Activated CD4-positive, alpha-beta T cell treated with anti-CD3 and anti-CD28 coated beads, Interleukin-2, amount 50 U/mL, for 4 hours (primary cell): ENCODE results near the gene RNU6-8.
A peak's percentile ranks its signal among the peaks of the same experiment; 100 is the strongest.

ENCODE experiments used
- DNase-seq, 2 experiments: peaks; one replicate each; pipeline ENCODE4 v3.0.0-alpha.2; 2020

RNU6-8 gene

GRCh38 chr14:32202998-32203882, at the start of gene RNU6-8:
Gene RNU6-8, minus strand, starts transcription at chr14:32203269.
- DNase-seq, result peak; percentile 83 to 85

- DNase-seq, result peak; percentile 18 to 20
These were observed 49.1 kb upstream of the RNU6-8 start for GRCh38 chr14:32252030-32252670.

- DNase-seq, result no peak
These were observed 48.5 kb upstream of the RNU6-8 start for GRCh38 chr14:32251530-32251929.

- no peak for DNase-seq
These were observed 47.6 kb upstream of the RNU6-8 start for GRCh38 chr14:32250681-32251080.

- no peak for DNase-seq
These were observed 46.7 kb upstream of the RNU6-8 start for GRCh38 chr14:32249780-32250179.

GRCh38 chr14:32249371-32249770, 46.3 kb upstream of the RNU6-8 start:
- no peak for DNase-seq

- DNase-seq, result no peak
These were observed 43.7 kb upstream of the RNU6-8 start for GRCh38 chr14:32246751-32247150.

GRCh38 chr14:32244404-32244803, 41.3 kb upstream of the RNU6-8 start:
- no peak for DNase-seq

- no peak for DNase-seq
These were observed 30.2 kb upstream of the RNU6-8 start for GRCh38 chr14:32233260-32233659.

- DNase-seq, result no peak
These were observed 29.4 kb upstream of the RNU6-8 start for GRCh38 chr14:32232481-32232880.

- DNase-seq, result no peak
These were observed 27.7 kb upstream of the RNU6-8 start for GRCh38 chr14:32230695-32231280.

- no peak for DNase-seq
These were observed 27.1 kb upstream of the RNU6-8 start for GRCh38 chr14:32230181-32230580.

GRCh38 chr14:32226056-32226455, 23.0 kb upstream of the RNU6-8 start:
- no peak for DNase-seq

GRCh38 chr14:32225378-32225920, 22.4 kb upstream of the RNU6-8 start:
- DNase-seq, result no peak

- DNase-seq, result peak in 1 of 2 experiments; percentile 7
These were observed 21.8 kb upstream of the RNU6-8 start for GRCh38 chr14:32224737-32225377.

- DNase-seq, result no peak
These were observed 14.2 kb upstream of the RNU6-8 start for GRCh38 chr14:32217301-32217700.

- no peak for DNase-seq
These were observed 9.8 kb upstream of the RNU6-8 start for GRCh38 chr14:32212833-32213232.

GRCh38 chr14:32211068-32211404, 8.0 kb upstream of the RNU6-8 start:
- DNase-seq, result no peak

GRCh38 chr14:32209471-32209870, 6.4 kb upstream of the RNU6-8 start:
- no peak for DNase-seq

- DNase-seq, result no peak
These were observed 5.4 kb upstream of the RNU6-8 start for GRCh38 chr14:32208490-32208889.

- DNase-seq, result no peak
These were observed 3.5 kb upstream of the RNU6-8 start for GRCh38 chr14:32206552-32206951.

GRCh38 chr14:32205984-32206383, 2.9 kb upstream of the RNU6-8 start:
- no peak for DNase-seq

- DNase-seq, result no peak
These were observed 2.5 kb upstream of the RNU6-8 start for GRCh38 chr14:32205554-32205953.
